Right atrium auricular region (tissue), 2 donors: ENCODE results near the gene H2AZ2. TPM values are rescaled to one million over a fixed set of nuclear protein-coding genes. Genes with fewer than 3 reads are reported as not detected.
"Not testable (repeated sequence)": the region's sequence is repeated elsewhere in the genome, so short reads cannot be mapped to it uniquely, and the experiment has no call there.

ENCODE experiments used
- DNase-seq: peaks from one replicate; pipeline ENCODE4 v3.0.0-alpha.2; 2019; ENCODE audit warnings: low spot score
- H3K27ac ChIP-seq, 2 donors: fragments of 200-600 bp; sonication (generic); 1 replicate in 1 of 2; 2 replicates in 1 of 2; pipeline ENCODE4 v1.5.1; 2016 to 2019
- H3K27me3 ChIP-seq, 2 donors: fragments of 200-600 bp; sonication (generic); one replicate each; pipeline versions ENCODE4 v1.5.1 to v1.6.0; 2017 to 2019
- H3K36me3 ChIP-seq: fragments of 200-600 bp; sonication (generic); one replicate; pipeline ENCODE4 v1.5.1; 2016
- H3K4me1 ChIP-seq, 2 donors: fragments of 200-600 bp; sonication (generic); one replicate each; pipeline versions ENCODE4 v1.5.1 to v1.6.0; 2017 to 2019
- H3K4me3 ChIP-seq, 2 donors: fragments of 200-600 bp; sonication (generic); 1 replicate in 1 of 2; 2 replicates in 1 of 2; pipeline ENCODE4 v1.5.1; 2017 to 2019; ENCODE audit warnings: mild to moderate bottlenecking in 1 of 2, moderate library complexity in 1 of 2
- H3K9me3 ChIP-seq, 2 donors: fragments of 200-600 bp; sonication (generic); one replicate each; pipeline ENCODE4 v1.5.1; 2019
- total RNA-seq, 2 donors: library from RNA; depleted of rRNA; stranded (reverse); fragments of >200 nt; gene quantifications; one replicate each; pipeline ENCODE4 v1.1.0, GENCODE V29; 2016
- TF ChIP-seq, protein P1 (sequence below), 2 donors: fragments of 200-600 bp; sonication (generic); IDR thresholded peaks; one replicate each; pipeline ENCODE4 v1.5.1; 2019; ENCODE audit warnings: antibody characterized with exemption in 2 of 2

Gene H2AZ2
- total RNA-seq, 2 donors from 2014 or later, result 171 to 175 TPM

DNA sequence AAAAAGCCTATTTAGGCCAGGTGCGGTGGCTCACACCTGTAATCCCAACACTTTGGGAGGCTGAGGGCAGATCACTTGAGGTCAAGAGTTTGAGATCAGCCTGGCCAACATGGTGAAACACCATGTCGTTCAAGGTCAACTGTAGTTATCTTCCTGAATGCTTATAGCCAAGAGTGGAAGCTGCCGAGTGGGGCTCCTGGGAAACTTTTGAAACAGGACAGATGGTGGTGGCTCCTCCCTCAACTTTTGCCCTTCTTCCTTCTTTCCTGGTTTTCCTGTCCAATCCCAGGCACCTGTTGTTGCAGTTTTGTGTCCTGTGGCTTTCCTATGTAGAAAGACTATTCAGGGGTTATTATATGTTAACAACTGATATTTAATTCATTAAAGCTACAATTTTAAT is 60.1 kb downstream of the H2AZ2 start:
- H3K4me3 ChIP-seq, result no peak overlapping the region
- no peaks in the 10 kb centered on the region for H3K4me1 ChIP-seq
- H3K27me3 ChIP-seq, result no peaks in the 10 kb centered on the region
- no peak for DNase-seq
- H3K36me3 ChIP-seq, result no peaks in the 10 kb centered on the region
- H3K9me3 ChIP-seq, result no peaks in the 10 kb centered on the region
- TF ChIP-seq, protein P1, sequence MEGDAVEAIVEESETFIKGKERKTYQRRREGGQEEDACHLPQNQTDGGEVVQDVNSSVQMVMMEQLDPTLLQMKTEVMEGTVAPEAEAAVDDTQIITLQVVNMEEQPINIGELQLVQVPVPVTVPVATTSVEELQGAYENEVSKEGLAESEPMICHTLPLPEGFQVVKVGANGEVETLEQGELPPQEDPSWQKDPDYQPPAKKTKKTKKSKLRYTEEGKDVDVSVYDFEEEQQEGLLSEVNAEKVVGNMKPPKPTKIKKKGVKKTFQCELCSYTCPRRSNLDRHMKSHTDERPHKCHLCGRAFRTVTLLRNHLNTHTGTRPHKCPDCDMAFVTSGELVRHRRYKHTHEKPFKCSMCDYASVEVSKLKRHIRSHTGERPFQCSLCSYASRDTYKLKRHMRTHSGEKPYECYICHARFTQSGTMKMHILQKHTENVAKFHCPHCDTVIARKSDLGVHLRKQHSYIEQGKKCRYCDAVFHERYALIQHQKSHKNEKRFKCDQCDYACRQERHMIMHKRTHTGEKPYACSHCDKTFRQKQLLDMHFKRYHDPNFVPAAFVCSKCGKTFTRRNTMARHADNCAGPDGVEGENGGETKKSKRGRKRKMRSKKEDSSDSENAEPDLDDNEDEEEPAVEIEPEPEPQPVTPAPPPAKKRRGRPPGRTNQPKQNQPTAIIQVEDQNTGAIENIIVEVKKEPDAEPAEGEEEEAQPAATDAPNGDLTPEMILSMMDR (IDR thresholded peaks at IDR 0.05), result no peak
- no peak overlapping the region for H3K27ac ChIP-seq

DNA sequence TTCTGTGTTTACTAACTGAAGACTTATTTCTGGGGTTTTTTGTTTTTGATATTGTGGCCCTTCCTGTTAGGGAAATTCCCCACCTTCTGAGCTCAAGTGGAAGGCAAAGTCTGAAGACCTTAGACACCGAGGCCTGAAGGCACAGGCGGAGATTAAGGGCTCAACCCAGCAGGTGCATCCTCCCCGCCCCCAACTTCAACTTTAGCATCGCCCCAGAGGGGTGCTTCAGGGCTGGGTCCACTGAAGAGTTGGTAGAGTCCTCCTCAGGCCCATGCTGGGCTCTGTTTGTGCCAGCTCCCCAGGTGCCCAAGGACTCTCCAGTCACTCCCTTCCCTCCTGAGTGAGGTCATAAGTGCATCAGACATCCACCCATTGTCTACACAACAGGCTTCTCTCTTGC is 60.8 kb downstream of the H2AZ2 start:
- Histone ChIP-seq H3K4me1 (no peaks in the 10 kb centered on the region), H3K27me3 (no peaks in the 10 kb centered on the region), H3K4me3 (no peak overlapping the region), H3K9me3 (no peaks in the 10 kb centered on the region), H3K36me3 (no peaks in the 10 kb centered on the region), H3K27ac (no peak overlapping the region)
- TF ChIP-seq, protein P1 (IDR thresholded peaks at IDR 0.05), result no peak
- DNase-seq, result no peak

- DNase-seq, H3K4me1 ChIP-seq, H3K27ac ChIP-seq, H3K9me3 ChIP-seq, H3K36me3 ChIP-seq, H3K27me3 ChIP-seq, H3K4me3 ChIP-seq: not testable (repeated sequence)
Measured at GRCh38 chr7:44785218-44785617, 62.7 kb downstream of the H2AZ2 start.

DNA sequence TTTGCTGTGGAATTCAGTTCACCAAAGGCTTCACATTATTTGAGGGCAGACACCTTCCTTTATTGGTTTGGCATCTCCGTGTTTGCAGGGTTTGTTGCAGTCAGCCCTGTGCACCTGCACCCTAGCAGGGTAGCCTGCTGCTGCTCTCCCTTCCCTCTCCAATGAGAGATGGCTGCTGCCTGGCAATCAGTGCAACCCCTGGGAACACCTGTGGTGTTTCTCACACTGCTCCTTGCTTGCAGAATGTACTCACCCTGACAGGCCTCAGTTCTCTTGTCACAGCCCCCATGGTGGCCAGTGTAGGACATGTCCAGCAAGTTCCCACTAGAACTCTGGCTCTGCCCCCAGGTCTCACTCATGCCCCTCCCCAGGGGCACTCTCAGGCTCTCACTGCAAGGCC is 63.5 kb downstream of the H2AZ2 start:
- Histone ChIP-seq H3K27me3 (no peaks in the 10 kb centered on the region), H3K27ac (no peak overlapping the region), H3K4me1 (no peaks in the 10 kb centered on the region), H3K9me3 (no peaks in the 10 kb centered on the region), H3K36me3 (no peaks in the 10 kb centered on the region), H3K4me3 (no peak overlapping the region)
- TF ChIP-seq, protein P1 (IDR thresholded peaks at IDR 0.05), result no peak
- no peak for DNase-seq

DNA sequence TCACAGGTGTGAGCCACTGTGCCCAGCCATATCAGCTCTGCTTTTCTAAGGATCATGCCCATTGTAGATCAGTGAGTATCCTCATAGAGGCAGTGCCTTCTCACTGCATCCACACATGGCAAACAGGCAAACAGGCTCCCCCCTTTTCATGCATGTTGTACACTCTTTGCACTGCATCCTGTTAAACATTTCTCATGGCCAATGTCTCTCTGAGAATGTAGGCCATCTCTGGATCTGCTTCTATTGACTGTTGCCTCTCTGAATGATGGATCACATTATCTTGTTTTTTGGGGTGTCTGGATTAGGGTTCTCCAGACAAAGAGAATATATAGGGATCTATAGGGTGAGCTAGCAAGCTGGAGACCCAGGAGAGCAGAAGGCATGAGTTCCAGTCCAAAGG is 64.5 kb downstream of the H2AZ2 start:
- no peaks in the 10 kb centered on the region for H3K36me3 ChIP-seq
- no peaks in the 10 kb centered on the region for H3K9me3 ChIP-seq

GRCh38 chr7:44782460-44782859 is 65.4 kb downstream of the H2AZ2 start:
- TF ChIP-seq, protein P1 (IDR thresholded peaks at IDR 0.05), result no peak
- no peaks in the 10 kb centered on the region for H3K4me1 ChIP-seq
- no peak for DNase-seq
- no peaks in the 10 kb centered on the region for H3K9me3 ChIP-seq
- no peak overlapping the region for H3K27ac ChIP-seq
- H3K27me3 ChIP-seq, result no peaks in the 10 kb centered on the region
- H3K4me3 ChIP-seq, result no peak overlapping the region
- H3K36me3 ChIP-seq, result no peaks in the 10 kb centered on the region

More for the DNA sequence above, 64.5 kb downstream of the H2AZ2 start:
- TF ChIP-seq, protein P1 (IDR thresholded peaks at IDR 0.05), result no peak
- no peak for DNase-seq
- Histone ChIP-seq H3K4me1 (no peaks in the 10 kb centered on the region), H3K27me3 (no peaks in the 10 kb centered on the region), H3K4me3 (no peak overlapping the region), H3K27ac (no peak overlapping the region)

Other genes starting within 250 kb of the H2AZ2 start
- 100 to 1,000 TPM; 277 to 390 TPM for gene OGDH, start 241.5 kb downstream of the H2AZ2 start, total RNA-seq
- gene ZMIZ2, start 99.2 kb downstream of the H2AZ2 start, total RNA-seq, result 10 to 100 TPM; 14.1 to 21.3 TPM
- gene PPIA, start 51.4 kb downstream of the H2AZ2 start, total RNA-seq, result 100 to 1,000 TPM; 820 to 834 TPM
- gene PURB, start 37.4 kb upstream of the H2AZ2 start, total RNA-seq, result 10 to 100 TPM in 1 of 2 donors, 1 to 10 TPM in 1; 10.0 to 12.9 TPM
- 1 to 10 TPM in 1 of 2 donors, under 1 TPM in 1; 0.78 to 2.2 TPM for gene MYO1G, start 130.9 kb upstream of the H2AZ2 start, total RNA-seq
- 10 to 100 TPM; 26.5 to 34.0 TPM for gene CCM2, start 152.1 kb upstream of the H2AZ2 start, total RNA-seq
- 1 to 10 TPM; 5.9 to 9.0 TPM for gene NACAD, start 240.9 kb upstream of the H2AZ2 start, total RNA-seq